H1 (cell line): Measurements from ENCODE around the gene SMIM28.

Experiments
- YY1 ChIP-seq: IDR thresholded peaks from 2 replicates; pipeline ENCODE4 v1.6.1; 2011; ENCODE audit warnings: low read depth, mild to moderate bottlenecking, low read length
- TF ChIP-seq, protein P1 (sequence below), 3 experiments: IDR thresholded peaks; 1 replicate in 2 of 3; 2 replicates in 1 of 3; pipeline versions ENCODE4 v1.5.1 to v1.6.1; 2011; ENCODE audit warnings: low read length in 3 of 3, mild to moderate bottlenecking in 3 of 3, inconsistent platforms in 2 of 3, low read depth in 1 of 3, moderate library complexity in 1 of 3; ENCODE audit not compliant: insufficient read depth in 1 of 3; ENCODE audit errors: control extremely low read depth in 1 of 3

DNA sequence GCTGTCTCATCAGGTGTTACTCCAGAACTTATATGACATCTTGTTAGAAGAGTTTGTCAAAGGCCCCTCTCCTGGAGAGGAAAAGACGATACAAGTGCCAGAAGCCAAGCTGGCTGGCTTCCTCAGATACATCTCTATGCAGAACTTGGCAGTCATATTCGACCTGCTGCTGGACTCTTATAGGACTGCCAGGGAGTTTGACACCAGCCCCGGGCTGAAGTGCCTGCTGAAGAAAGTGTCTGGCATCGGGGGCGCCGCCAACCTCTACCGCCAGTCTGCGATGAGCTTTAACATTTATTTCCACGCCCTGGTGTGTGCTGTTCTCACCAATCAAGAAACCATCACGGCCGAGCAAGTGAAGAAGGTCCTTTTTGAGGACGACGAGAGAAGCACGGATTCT is 43.7 kb upstream of the SMIM28 start:
- TF ChIP-seq, protein P1, sequence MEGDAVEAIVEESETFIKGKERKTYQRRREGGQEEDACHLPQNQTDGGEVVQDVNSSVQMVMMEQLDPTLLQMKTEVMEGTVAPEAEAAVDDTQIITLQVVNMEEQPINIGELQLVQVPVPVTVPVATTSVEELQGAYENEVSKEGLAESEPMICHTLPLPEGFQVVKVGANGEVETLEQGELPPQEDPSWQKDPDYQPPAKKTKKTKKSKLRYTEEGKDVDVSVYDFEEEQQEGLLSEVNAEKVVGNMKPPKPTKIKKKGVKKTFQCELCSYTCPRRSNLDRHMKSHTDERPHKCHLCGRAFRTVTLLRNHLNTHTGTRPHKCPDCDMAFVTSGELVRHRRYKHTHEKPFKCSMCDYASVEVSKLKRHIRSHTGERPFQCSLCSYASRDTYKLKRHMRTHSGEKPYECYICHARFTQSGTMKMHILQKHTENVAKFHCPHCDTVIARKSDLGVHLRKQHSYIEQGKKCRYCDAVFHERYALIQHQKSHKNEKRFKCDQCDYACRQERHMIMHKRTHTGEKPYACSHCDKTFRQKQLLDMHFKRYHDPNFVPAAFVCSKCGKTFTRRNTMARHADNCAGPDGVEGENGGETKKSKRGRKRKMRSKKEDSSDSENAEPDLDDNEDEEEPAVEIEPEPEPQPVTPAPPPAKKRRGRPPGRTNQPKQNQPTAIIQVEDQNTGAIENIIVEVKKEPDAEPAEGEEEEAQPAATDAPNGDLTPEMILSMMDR (IDR thresholded peaks at IDR 0.05; ENCODE audit: control extremely low read depth in 1 of 3, insufficient read depth in 1 of 3, low read depth in 1 of 3, low read length in 3 of 3) = no peak
- TF ChIP-seq YY1 = no peak
